SU-DHL-6 (cell line): ENCODE results near the gene WIPI1.

Source experiments
- CTCF ChIP-seq: fragments of 200-600 bp; sonication (generic); IDR thresholded peaks from one replicate; pipeline ENCODE4 v1.5.1; 2017; ENCODE audit warnings: antibody characterized with exemption, mild to moderate bottlenecking, low read length, moderate library complexity; ENCODE audit not compliant: insufficient read depth, poor library complexity, severe bottlenecking
- EZH2phosphoT487 ChIP-seq: fragments of 200-600 bp; sonication (generic), shearing (Covaris generic); conservative IDR thresholded peaks from 2 replicates; pipeline ENCODE4 v1.6.1; 2018; ENCODE audit warnings: mild to moderate bottlenecking, antibody characterized with exemption, low read length, moderate library complexity, mixed read lengths

- TF ChIP-seq CTCF: no peak
- TF ChIP-seq EZH2phosphoT487: no peak
Measured at GRCh38 chr17:68424861-68425260, 32.4 kb downstream of the WIPI1 start.
